Measurements from ENCODE around the gene KRTCAP2.

Gene KRTCAP2

GRCh38 chr1:155183775-155184221 lies 10.7 kb upstream of the KRTCAP2 start:
- DNase-seq (ENCODE audit: low spot score) = no peak

GRCh38 chr1:155182052-155182550 lies 9.0 kb upstream of the KRTCAP2 start:
- DNase-seq (ENCODE audit: low spot score) = no peak

GRCh38 chr1:155181371-155182051 lies 8.4 kb upstream of the KRTCAP2 start:
- DNase-seq (ENCODE audit: low spot score) = no peak

- peak; percentile 27 for DNase-seq (ENCODE audit: low spot score)
These were observed 6.3 kb upstream of the KRTCAP2 start for GRCh38 chr1:155179112-155180031.

GRCh38 chr1:155178441-155179111 lies 5.5 kb upstream of the KRTCAP2 start:
- DNase-seq (ENCODE audit: low spot score) = peak; percentile 42

GRCh38 chr1:155177918-155178281 lies 4.8 kb upstream of the KRTCAP2 start:
- DNase-seq (ENCODE audit: low spot score) = peak; percentile 31

- DNase-seq (ENCODE audit: low spot score) = no peak
These were observed 4.3 kb upstream of the KRTCAP2 start for GRCh38 chr1:155177192-155177917.

GRCh38 chr1:155176544-155177071 lies 3.5 kb upstream of the KRTCAP2 start:
- peak; percentile 91 for DNase-seq (ENCODE audit: low spot score)

GRCh38 chr1:155175927-155176371 lies 2.8 kb upstream of the KRTCAP2 start:
- peak; percentile 50 for DNase-seq (ENCODE audit: low spot score)

GRCh38 chr1:155175281-155175926 lies 2.3 kb upstream of the KRTCAP2 start:
- peak; percentile 21 for DNase-seq (ENCODE audit: low spot score)

- peak; percentile 62 for DNase-seq (ENCODE audit: low spot score)
These were observed 1.5 kb upstream of the KRTCAP2 start for GRCh38 chr1:155174324-155175280.

GRCh38 chr1:155173478-155174323 lies 597 bp upstream of the KRTCAP2 start, which contains the start of gene TRIM46:
TSS of gene TRIM46 (plus strand) at chr1:155173849. CDS start at chr1:155173967, 118 bp downstream.
- DNase-seq (ENCODE audit: low spot score) = peak; percentile 87

GRCh38 chr1:155171836-155172731 lies 1.0 kb downstream of the KRTCAP2 start:
- no peak for DNase-seq (ENCODE audit: low spot score)

GRCh38 chr1:155170806-155171205 lies 2.3 kb downstream of the KRTCAP2 start:
- DNase-seq (ENCODE audit: low spot score) = no peak

GRCh38 chr1:155170101-155170785 lies 2.9 kb downstream of the KRTCAP2 start:
- no peak for DNase-seq (ENCODE audit: low spot score)

GRCh38 chr1:155169541-155169940 lies 3.6 kb downstream of the KRTCAP2 start:
- DNase-seq (ENCODE audit: low spot score) = no peak

All from D341Med (cell line).